RCC 7860 (cell line): ENCODE results near the gene ZNF229.
A peak's percentile ranks its signal among the peaks of the same experiment; 100 is the strongest.
"Not testable (repeated sequence)": the region's sequence is repeated elsewhere in the genome, so short reads cannot be mapped to it uniquely, and the experiment has no call there.

Source experiments
- DNase-seq: peaks from one replicate; pipeline ENCODE4 v3.0.0-alpha.2; 2015; ENCODE audit warnings: low spot score
- FAIRE-seq: peaks from 2 replicates; lab custom pipeline; 2012; peaks lifted over from hg19 to GRCh38; lab: Jason Lieb, UNC

ZNF229 gene

DNA sequence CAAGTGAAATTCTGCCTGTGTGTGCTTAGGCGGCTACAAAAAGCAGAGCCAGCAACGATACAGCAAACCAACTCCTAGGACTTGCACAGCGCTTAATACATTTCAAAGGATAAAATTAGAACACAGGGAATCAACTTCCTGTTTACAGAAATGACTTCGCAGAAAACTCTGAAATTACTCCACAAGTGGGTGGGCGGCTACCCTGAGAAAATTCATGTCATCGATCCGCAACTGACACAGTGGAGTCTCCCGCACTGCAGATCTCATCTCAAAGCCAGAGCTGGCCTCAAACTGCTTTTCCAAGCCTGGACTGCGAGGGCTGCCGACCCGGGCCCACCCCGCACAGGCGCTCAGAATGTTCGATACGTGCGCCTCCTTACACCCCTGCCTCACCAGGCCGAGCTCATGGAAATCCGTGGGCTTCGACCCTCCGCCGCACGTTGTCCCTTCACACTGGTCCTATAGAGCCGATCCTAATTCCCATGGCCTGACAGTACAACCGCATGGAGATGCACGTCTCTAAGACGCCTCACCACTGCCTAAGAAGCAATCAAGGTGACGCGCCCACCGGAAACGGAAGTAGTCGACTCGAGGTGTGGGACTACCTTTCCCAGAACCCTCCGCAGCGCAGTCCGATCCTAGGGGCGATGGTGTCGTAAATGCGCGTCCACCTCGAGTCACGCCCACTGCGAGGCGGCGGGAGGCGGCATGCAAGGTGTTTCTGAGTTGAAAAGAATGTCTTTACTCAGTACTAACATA lies at the start of gene ZNF229:
Gene ZNF229, minus strand, starts transcription at position 557 of the 759 bp plus-strand sequence. CDS start 5,625 bp downstream, outside the sequence.
- no peak for FAIRE-seq
- no peak for DNase-seq

DNA sequence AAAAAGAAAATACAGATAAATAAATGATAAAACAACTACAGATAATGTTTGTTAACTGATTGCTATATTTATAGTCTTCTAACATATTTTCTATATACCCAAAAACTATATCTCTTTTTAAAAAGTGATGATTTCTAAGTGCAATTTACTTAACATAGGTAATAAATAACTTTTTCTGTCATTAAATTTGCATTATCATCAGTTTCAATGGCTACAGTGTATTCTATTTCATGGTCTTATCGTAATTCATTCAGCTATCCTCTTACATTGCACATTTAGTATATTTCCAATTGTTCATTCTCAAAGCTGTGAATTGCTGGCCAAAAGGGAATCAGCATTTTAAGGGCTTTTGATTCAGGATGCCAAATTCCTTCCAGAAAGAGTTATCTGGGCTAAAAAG lies 48.4 kb upstream of the ZNF229 start:
- DNase-seq (no peak), FAIRE-seq (no peak)

DNA sequence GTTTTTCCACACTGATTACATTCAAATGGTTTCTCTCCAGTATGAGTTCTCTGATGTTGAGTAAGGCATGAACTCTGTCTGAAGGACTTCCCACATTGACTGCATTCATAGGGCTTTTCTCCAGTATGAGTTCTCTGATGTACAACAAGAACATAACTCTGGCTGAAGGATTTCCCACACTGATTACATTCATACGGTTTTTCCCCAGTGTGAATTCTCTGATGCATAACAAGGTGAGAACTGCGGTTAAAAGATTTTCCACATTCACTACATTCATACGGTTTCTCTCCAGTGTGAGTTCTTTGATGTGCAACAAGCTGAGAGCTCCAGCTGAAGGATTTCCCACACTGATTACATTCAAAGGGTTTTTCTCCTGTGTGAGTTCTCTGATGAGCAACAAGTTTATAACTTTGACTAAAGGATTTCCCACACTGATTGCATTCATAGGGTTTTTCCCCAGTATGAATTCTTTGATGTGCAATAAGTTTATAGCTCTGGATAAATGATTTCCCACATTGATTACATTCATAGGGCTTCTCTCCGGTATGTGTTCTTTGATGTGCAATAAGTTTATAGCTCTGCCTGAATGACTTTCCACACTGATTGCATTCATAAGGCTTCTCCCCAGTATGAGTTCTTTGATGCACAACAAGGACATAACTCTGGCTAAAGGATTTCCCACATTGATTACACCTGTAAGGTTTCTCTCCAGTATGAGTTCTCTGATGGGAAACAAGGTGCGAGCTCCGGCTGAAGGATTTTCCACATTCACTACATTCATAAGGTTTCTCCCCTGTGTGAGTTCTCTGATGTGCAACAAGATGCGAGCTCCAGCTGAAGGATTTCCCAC lies 28.5 kb upstream of the ZNF229 start:
- FAIRE-seq (no peak), DNase-seq (no peak)

DNA sequence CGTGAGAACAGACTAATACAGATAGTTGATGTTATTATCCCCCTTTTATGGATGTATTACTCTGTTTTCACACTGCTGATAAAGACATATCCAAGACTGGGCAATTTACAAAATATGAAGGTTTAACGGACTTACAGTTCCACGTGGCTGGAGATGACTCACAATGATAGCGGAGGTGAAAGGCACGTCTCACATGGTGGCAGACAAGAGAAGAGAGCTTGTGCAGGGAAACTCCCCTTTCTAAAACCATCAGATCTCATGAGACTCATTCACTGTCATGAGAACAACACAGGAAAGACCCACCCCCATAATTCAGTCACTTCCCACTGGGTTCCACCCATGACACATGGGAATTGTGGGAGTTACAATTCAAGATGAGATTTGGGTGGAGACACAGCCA lies 20.5 kb upstream of the ZNF229 start:
- not testable (repeated sequence) for DNase-seq, FAIRE-seq

DNA sequence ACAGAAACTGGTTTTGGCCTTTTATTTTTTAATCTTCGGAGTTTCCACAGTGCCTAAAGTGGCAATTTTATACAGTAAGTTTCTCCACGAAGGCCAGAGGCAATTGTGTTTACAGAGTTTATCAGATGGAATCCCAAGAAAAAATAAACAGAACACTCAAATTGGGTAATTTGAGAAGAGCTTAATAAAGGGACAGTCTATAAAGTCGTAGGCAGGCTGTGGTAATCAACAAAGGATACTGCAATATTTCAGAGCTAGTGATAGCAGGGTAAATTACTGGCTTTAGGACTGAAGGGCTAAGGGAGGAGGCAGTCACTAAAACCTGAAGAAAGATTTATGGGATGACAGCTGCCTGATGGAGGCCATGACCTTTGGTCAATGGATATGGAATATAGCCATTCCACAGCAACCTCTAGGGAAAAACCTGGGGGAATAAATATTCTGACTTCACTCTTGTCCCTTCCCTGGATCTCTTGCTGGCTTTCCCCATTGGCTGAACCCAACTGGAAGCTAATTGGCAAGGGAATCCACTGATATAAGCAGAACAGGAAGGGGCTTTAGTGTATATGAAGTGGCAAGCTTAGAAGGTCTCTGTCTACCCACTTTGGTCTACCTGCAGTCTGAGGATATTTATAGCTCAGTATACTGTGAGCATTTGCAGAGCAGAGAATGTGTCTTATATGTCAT lies 14.5 kb upstream of the ZNF229 start:
- not testable (repeated sequence) for FAIRE-seq, DNase-seq

DNA sequence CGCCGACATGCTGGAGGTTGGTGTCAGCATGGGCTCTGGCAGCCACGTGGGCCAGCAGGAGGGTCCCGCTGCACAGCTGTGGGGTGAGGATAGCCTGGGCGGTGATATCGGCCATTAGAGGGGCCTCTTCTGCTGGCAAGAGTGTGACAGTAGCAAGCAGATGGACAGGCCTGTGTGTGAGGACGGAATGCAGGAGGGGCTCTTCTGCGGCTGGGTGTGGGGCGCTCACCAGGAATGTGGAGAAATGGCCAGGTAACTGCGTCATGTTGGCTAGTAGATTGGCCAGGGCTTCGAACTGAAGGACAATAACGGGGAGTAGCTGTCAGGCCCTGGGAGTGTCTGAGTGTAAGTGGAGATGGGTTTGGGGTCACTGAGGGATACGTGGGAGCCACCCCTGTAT lies 7.7 kb upstream of the ZNF229 start:
- not testable (repeated sequence) for DNase-seq, FAIRE-seq

DNA sequence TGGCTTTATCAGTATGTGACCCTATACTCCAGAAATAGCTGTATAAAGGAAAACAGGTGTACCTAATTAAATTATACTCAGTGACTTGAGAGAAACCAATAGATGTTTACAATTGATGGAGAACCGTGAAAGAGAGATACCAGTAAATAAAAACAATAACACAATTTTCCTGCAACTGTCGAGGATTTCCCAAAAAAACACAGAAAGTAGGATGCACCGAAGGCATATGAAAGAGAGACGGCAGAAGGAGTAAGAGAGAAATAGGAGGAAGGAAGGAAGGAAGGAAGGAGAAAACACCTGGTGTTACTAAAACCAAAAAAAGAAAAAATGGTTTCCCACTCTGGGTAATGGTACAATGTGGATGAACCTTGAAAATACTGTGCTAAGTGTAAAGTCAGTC lies 6.8 kb upstream of the ZNF229 start:
- DNase-seq, result no peak
- FAIRE-seq, result no peak

DNA sequence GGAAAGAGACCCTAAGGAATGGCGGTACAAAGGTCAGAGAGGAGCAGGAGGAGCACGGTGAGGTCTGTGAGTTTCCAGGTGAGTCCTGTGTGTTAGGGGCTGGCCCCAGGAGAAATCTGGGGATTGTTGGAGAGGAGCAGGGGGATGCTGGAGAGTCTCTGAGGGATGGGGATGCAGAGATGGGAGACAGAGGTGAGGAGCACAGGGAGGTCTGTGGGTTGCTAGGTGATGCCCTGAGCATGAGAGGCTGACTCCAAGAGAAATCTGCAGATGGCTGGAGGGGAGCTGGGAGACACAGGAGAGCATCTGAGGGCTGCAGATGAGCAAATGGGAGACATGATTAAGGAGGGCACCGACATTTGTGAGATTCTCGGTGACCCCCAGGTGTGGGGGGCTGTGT lies 4.1 kb upstream of the ZNF229 start:
- DNase-seq (no peak), FAIRE-seq (no peak)

DNA sequence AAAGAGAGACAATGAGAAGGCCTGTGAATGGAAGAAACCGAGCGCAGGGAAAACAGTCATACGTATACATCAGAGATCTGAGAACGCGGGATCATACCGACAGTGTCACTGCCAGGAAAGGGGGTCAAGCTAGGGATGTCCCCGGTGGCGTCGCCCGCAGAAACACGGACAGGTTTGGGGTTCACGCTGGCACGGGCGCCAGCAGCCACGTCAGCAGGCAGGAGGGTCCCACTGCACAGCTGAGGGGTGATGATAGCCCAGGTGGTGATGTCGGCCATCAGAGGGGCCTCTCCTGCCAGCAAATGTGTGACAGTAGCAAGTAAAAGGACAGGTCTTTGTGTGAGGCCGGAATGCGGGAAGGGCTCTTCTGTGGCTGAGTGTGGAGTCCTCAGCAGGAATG lies 3.4 kb upstream of the ZNF229 start:
- DNase-seq (no peak), FAIRE-seq (no peak)

DNA sequence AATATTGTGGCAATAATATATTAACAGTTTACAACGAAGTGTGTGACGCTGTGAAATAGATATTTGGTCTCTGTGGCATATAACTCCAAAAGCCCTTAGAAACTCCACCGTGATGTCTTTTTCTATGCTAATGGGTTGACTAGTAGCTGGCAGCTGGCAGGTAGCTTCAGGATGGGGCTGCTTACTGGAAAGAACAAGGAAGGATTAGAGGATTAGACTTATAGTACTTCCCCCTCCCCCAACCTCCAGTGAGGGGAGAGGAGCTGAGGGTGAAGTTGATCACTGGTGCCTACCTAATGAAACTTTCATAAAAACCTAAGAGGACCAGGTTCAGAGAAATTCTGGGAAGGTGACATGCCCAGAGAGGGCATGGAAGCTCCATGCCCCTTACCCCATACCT lies 9.8 kb downstream of the ZNF229 start:
- FAIRE-seq, result no peak
- DNase-seq, result no peak

DNA sequence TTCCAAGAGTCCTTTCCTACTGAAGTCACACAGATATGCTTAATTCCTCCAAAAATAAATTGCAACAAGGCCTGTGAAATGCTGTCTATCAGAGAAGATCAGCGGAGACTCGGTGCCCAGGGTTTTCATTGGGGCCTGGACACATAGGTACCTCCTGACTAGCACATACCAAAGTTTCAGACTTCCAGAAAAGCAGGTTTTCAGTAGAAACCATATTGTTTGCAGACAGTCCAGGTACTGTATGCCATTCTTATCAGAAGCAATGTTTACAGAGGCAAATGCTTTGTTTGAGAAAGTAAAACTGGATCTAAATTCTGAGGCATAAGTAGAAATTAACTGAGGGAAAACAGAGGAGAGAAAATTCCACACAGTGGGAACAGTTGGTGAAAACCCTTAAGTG lies 12.8 kb downstream of the ZNF229 start:
- FAIRE-seq, result no peak
- no peak for DNase-seq

DNA sequence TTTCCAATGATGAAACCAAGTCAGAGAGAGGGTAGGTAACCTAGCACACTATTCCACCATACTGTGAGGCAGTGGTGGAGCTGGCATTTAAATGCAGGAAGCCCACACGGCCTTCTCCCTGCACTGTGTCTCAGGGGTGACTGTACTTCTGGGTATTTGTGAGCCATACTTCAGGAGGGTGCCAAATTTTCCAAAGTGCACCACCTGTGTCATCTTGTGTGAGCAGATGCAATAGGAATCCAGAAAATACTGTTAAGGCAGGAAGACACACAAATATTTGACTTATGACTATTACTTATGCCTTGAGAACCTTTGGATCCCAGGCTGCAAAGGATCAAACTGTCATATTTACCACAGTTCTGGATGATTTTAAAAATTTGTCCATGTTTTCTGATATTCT lies 17.3 kb downstream of the ZNF229 start:
- no peak for DNase-seq
- no peak for FAIRE-seq

DNA sequence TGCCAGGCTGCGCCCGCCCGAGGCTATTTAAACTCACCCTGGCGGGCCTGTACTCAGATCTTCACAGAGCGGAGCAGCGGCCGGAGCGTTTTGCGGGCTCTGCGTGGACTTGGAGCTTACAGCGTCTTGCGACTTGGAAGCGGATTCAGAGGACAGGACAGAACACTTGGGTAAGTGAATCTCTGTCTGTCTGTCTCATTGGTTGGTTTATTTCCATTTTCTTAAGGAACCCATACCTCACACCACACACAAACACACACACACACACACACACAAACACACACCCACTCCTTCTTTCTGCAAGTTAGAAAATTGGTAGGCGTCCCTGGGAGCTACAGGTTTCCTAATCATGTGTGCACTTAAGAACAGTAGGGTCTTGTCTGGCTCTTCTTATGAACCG lies 32.7 kb downstream of the ZNF229 start:
- not testable (repeated sequence) for DNase-seq, FAIRE-seq

DNA sequence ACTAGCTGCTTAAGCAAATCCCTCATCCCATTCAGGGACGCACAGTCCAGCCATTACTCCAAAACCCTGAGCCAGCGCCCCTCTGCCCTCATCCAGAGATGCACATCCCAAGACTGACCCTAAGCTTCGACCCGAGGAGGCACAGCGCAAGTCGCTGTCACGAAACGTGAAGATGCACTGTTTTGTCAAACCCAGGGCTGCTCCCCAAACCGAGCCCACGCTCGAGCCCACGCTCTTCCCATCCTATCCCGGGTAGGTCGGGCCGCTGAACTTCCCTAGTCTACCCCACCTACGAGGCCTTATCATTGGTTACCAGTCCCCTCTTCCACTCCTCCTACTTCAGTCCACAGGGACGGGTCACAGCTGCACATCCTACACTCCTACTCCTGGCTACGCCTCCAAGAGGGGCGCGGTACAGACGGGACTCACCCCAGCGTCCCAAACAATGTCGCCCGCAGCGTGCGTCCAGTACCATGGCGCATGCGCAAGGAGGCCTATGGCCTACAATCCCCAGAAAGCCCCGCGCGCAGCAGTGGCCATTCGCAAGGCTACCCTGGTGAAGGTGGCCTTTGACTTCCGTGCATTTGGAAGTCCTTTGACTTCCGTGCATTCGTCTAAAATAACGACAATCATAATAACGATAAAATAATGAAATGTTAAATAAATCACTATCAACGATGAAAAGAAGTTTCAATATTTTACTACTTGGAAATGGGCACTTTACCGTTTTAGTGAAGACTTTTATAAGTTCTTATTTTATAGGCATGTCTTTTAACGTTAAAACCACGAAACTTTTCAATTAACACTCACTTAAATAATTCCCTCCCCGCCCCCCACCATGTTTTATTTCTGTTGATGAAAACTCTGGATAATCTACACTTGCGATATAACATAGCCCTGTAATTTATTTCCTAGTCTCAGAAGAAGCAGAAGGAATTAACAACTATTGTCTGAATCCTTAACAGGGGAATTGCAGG lies 46.8 kb downstream of the ZNF229 start, which contains the start of gene ZNF285:
Gene ZNF285, minus strand, starts transcription at position 470 of the 977 bp plus-strand sequence. CDS start 4,395 bp downstream, outside the sequence.
- DNase-seq (peak; percentile 18), FAIRE-seq (no peak)

DNA sequence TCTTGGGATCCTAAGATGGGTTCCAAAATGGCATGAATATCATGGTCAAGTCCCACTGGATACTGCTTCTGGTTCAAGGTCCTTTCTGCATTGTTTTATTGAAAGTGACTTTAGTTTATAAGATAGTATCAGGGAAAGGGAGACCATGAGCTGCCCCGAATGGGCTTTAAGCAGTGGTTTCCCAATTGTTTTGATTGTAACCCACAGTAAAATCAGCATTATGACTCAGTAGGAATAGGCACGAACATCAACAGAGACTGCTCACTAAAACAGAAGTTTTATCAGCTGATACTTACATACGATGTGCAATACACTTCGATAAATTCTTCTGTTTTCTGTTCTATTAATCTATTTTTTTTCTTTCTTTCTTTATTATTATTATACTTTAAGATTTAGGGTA lies 59.0 kb downstream of the ZNF229 start:
- not testable (repeated sequence) for FAIRE-seq, DNase-seq
